G401 (cell line): ENCODE results near the gene PLVAP. TPM values are rescaled to one million over a fixed set of nuclear protein-coding genes. Genes with fewer than 3 reads are reported as not detected.

Experiments used
- DNase-seq: peaks from one replicate; pipeline ENCODE4 v3.0.0-alpha.2; 2015; ENCODE audit warnings: low spot score
- in situ Hi-C: cut with HindIII; loops from 2 replicates; pipeline ENCODE4 v1.10.0; 2016; ENCODE audit warnings: low sequenced_read_pairs, mixed read lengths
- total RNA-seq: library from RNA; depleted of rRNA; stranded (reverse); fragments of >200 nt; shearing (Covaris generic); gene quantifications from 2 replicates; pipeline ENCODE4 v1.2.3, GENCODE V29; 2014

The PLVAP gene
- total RNA-seq, 1 experiment from 2014 or later = not detected

- in situ Hi-C loops = no loop called here
- DNase-seq = no peak
Measured at GRCh38 chr19:17338433-17339078, 38.6 kb downstream of the PLVAP start.

DNA sequence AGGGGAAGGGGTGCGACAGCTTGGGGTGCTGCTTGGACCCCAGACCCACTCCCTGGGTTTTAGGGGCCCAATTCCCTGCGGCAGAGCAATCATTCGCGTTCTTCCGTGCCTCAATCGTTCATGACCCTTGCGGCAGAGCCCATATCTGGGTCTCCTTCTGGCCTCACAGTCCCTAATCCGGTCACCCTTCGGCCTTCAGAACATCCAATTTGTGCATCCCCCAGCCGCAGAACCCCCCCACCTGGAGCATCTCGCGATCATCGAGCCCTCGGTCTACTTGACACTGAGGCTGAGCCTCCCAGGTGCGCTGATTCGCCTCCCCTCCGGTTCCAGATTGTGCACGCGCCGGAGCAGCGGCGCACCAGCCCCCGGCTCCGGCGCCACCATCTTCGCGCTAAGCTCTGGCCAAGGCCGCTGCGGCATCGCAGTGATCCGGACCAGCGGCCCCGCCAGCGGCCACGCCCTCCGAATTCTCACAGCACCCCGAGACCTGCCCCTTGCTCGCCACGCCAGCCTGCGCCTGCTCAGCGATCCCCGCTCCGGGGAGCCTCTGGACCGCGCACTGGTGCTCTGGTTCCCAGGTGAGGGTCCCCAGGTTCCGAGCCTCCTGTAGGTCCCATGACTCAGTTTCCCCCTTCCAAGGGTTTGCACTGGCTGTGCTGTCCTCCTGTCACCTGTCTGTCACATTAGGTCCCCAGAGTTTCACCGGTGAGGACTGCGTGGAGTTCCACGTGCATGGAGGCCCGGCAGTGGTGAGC lies 39.3 kb downstream of the PLVAP start:
- DNase-seq = no peak
- in situ Hi-C loops = no loop called here

DNA sequence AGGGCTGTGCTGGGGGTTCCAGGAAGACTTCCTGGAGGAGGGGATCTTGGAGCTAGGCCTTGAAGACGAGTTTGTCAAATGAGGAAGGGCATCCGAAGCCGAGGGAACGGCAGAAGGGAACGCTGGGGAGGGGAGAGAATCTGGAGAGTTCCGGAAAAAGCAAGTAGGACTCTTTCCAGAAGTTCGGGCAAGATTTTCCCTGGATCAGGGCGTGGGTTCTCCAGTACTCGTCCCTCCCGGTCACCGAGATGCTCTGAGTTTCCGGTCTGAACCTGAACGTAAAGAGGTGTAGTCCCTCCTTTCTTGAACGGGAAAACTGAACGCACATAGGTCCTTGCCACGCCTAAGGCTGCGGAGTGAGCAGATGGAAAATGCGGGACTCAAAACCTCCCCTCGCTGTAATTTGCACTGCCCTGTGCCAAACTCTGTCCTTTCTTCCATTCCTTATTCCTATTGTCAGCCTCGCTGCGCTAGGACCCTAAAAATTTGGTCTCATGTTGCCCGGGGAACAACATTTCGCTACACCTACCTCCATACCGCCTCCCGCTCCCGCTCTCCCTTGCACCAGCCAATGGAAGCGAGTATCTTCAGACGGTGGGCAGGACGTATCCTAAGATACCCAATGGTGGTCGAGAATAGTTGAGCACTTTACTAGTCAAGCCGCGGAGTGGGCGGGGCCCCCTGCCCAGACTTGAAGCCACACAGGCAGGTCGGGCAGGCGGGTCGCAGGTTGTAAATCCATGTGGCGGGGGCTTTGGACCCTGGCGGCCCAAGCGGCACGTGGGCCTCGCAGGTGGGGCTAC lies 40.1 kb downstream of the PLVAP start, which contains the start of gene GTPBP3:
Gene GTPBP3 (plus strand): TSS at position 682 of the 803 bp plus-strand sequence. CDS start 59 bp downstream, at position 741.
- peak; percentile 100 for DNase-seq
- in situ Hi-C loops = no loop called here

DNA sequence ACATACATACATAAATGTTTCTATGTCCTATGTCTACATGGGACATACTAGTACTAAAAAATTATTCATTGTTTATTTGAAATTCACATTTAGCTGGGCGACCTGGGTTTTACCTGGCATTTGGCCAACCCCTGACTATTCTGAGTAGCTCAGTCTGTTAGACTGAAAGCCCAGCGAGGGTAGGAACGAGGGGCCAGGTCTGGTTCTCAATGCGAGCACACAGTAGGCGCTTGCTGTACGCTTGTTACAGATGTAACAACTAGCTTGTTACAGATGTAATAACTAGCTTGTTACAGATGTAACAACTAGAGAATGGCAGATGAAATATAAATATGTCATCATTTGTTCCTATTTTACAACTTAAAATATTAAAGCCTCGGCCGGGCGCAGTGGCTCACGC lies 41.6 kb downstream of the PLVAP start:
- DNase-seq = no peak
- in situ Hi-C loops = no loop called here

- in situ Hi-C loops = no loop called here
- peak; percentile 97 for DNase-seq
Measured at GRCh38 chr19:17334414-17335409, 42.4 kb downstream of the PLVAP start, which contains the start of gene ANO8. TSS of gene ANO8 (minus strand) at chr19:17334855. CDS start at chr19:17334670, 185 bp downstream.

DNA sequence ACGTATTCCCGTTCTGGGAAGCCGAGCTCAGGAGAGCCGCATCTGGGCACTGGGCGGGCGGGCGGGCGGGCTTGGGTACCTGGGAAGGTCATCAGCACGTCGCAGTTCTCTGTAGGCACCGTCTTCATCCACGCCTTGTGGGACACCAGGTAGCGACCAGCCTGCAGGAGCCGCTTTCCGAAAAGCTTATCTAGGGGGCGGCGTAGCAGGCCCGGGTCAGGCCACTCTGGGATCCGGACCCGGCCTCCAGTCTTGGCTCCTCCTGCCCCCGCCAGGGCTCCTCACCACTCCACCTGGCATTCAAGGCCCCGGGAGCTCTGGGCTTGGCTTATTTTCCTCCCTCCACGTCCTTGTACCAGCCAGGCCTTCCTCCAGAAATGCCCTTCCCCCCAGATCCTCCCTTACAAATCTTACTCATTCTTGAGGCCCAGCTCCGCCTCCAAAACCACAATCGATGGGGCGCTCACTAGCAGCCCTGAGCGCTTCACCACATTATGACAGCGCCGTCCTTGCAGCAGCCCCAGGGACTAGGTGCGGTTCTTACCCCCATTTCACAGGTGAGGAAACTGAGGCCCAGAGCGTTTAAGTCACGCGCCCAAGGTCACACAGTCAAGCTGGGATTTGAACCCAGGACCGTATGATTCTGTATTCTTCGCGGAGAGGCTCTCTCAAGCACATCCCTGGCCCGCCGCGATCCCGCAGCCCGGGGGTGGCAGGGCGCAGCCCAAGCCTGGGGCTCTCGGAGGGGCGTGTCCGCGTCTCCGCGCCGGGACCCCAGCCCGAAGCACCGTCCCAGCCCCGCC lies 43.3 kb downstream of the PLVAP start:
- in situ Hi-C loops = no loop called here
- DNase-seq = peak; percentile 42

GRCh38 chr19:17332677-17333581 lies 44.2 kb downstream of the PLVAP start:
- DNase-seq = peak; percentile 74
- in situ Hi-C loops = no loop called here

DNA sequence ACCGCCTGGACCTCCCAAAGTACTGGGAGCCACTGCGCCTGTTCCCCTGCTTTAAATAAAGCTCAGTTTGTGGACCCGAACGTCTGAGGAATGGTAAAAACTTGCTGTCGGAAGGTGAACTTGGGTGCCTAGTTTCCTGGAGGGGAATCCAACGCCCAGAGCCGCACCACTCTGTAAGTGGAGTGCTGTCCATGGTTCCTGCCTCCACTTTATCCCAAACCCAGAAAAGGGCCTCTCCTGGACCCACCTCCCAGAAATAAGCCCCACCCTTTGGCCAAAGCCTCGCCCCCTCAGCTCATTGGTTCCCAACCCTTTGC lies 44.8 kb downstream of the PLVAP start:
- DNase-seq = no peak
- in situ Hi-C loops = no loop called here

- in situ Hi-C loops = no loop called here
- no peak for DNase-seq
Measured at GRCh38 chr19:17331045-17331558, 46.0 kb downstream of the PLVAP start.

DNA sequence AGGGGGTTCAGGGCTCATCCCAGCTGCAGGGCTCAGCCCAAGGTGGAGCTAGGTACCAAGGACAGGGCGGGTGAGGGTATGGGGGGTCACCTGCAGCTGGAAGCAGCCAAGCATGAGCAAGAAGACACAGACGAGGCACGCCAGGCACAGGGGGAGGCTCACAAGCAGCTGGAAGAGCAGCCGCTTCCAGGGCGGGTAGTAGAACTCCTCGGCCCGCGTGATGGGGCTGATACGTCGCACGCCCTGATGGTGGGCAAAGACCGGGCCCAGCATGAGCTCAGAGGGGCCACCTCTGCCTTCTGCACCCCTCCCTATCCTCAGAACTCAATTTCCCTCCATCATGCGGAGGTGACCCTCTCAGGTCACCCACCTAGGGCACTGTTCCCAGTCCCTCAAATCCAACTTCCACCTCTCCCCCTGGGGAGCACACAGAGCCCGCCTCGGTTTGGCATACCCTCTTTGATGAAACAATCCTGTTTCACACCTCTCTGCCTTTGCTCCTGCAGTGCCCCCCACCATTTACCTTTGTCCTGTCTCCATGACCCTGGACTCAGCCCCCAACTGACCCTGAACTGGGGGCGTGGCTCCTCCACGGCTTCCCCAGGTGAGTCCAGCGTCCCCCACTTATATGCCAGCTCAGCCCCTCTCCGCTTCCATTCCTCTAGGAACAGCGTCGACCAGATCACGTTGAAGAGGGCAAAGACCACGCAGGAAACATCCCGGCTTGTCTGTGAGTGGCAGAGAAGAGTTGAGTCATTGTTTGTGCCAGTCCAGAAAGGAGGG lies 46.7 kb downstream of the PLVAP start:
- in situ Hi-C loops = no loop called here
- DNase-seq = no peak

DNA sequence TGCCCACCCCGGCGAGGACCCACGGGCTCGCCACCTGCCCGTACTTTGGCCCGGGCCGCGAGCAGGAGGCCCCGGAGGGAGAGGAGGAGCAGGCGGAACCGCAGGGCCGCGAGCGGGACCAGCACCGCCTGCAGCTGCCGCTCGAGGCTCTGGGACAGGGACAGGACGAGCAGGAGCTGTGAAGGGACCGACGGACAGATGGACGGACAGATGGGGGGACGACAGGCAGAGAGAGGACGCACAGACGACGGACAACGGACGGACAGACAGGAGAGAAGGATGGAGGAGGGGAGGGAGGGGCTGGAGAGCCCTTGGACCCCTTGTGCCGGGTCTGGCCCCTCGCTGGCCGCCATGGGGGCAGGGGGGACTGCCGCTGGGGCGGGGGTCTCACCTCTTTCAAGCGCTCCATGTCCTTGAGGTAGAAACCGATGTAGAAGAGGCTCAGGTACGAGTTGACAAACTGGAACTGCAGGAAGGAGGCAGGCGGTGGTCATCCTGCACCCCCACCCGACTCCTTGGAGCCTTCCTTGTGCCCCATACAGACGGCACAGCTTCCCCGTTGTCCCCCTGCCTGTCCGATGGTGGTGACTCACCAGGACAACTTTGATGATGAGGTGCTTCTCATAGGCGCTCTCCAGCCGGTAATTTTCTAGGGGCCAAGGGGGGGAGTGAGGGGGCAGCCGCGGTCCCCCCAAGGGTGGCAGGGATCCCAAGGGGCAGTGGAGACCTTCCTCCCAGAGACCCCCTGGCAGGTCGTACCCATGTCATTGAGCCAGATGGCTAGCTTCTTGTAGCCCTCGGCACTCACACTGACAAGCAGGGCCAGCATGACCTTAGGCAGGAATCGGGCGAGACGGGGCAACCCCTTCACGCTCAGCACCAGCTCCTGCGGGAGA lies 47.5 kb downstream of the PLVAP start:
- no peak for DNase-seq
- in situ Hi-C loops = no loop called here

- DNase-seq = no peak
- in situ Hi-C loops = no loop called here
Measured at GRCh38 chr19:17328517-17329365, 48.4 kb downstream of the PLVAP start.

GRCh38 chr19:17327654-17328516 lies 49.3 kb downstream of the PLVAP start:
- in situ Hi-C loops = no loop called here

More at GRCh38 chr19:17327654-17328516, 49.3 kb downstream of the PLVAP start:
- peak; percentile 50 for DNase-seq
